C4-2B (cell line): ENCODE data around the gene MED6.

Source experiments
- H3K27ac ChIP-seq: fragments of 450-650 bp; 2 replicates; pipeline ENCODE4 v1.5.1; 2017
- ZFX ChIP-seq: fragments of 450-650 bp; IDR thresholded peaks from 2 replicates; pipeline ENCODE4 v1.6.1; 2017
- TF ChIP-seq, protein P1 (sequence below): fragments of 450-650 bp; conservative IDR thresholded peaks from 2 replicates; pipeline ENCODE4 v1.5.1; 2017; ENCODE audit warnings: mild to moderate bottlenecking

The MED6 gene

GRCh38 chr14:70567791-70568190 lies 32.7 kb downstream of the MED6 start:
- no peak for TF ChIP-seq ZFX
- TF ChIP-seq, protein P1, sequence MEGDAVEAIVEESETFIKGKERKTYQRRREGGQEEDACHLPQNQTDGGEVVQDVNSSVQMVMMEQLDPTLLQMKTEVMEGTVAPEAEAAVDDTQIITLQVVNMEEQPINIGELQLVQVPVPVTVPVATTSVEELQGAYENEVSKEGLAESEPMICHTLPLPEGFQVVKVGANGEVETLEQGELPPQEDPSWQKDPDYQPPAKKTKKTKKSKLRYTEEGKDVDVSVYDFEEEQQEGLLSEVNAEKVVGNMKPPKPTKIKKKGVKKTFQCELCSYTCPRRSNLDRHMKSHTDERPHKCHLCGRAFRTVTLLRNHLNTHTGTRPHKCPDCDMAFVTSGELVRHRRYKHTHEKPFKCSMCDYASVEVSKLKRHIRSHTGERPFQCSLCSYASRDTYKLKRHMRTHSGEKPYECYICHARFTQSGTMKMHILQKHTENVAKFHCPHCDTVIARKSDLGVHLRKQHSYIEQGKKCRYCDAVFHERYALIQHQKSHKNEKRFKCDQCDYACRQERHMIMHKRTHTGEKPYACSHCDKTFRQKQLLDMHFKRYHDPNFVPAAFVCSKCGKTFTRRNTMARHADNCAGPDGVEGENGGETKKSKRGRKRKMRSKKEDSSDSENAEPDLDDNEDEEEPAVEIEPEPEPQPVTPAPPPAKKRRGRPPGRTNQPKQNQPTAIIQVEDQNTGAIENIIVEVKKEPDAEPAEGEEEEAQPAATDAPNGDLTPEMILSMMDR = peak; percentile 81
- no peak overlapping the region for H3K27ac ChIP-seq

- TF ChIP-seq ZFX = no peak
- TF ChIP-seq, protein P1 = no peak
- H3K27ac ChIP-seq = no peak overlapping the region
Measured at GRCh38 chr14:70563869-70564268, 36.6 kb downstream of the MED6 start.

DNA sequence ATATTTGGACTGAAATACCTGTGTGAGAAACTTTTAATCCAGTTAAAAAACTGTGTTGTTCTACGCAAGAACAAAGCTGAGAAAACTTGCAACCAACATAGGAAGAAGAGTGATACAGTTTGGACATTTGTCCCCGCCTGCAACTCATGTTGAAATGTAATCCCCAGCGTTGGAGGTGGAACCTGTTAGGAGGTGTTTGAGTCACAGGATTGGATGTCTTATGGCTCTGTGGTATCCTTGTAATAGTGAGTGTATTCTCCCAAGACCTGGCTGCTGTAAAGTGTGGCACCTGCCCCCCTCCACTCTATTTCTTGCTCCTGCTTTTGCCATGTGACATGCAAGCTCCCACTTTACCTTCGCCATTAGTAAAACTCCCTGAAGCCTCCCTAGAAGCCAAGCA lies 37.0 kb downstream of the MED6 start:
- TF ChIP-seq, protein P1 = no peak
- no peak for TF ChIP-seq ZFX
- H3K27ac ChIP-seq = no peak overlapping the region

DNA sequence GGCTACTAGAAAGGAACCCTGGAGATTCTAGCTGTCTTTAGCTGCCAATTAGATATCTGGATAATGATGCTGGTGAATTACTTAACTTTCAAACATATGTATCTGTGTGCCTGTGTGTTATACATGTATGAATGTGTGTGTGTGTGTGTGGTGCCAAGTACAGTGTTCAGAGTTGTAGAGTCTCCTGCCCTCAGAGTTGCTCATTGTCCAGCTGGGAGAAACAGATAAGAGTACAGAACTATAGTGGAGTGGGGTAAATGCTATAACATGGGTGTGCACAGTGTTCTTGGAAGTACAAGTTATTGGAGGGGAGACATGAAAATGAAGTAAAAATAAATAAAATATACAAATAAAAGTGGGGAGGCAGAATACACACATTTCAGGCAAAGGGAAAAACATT lies 42.1 kb downstream of the MED6 start:
- no peak for TF ChIP-seq ZFX
- TF ChIP-seq, protein P1 = no peak
- H3K27ac ChIP-seq = no peak overlapping the region

DNA sequence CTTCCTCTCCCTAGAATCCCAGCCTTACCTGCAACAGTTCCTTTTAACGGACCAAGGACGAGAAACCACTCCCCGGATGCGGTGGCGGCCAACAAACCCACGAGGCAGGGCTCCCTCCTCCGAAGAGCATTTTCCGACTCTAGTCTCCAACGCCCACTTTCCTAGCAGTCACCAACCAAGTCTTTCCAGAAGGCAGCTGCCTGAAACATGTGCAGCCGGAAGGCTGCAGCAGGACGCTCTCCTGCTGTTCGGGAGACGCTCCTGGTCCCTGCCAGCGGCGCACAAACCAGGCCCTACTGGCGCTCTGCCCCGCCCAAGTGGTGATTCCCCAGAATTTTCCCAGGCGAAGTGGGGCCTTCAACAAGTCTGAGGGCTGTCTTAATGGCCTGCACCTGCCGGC lies 44.6 kb downstream of the MED6 start:
- no peak for TF ChIP-seq ZFX
- TF ChIP-seq, protein P1 = no peak

DNA sequence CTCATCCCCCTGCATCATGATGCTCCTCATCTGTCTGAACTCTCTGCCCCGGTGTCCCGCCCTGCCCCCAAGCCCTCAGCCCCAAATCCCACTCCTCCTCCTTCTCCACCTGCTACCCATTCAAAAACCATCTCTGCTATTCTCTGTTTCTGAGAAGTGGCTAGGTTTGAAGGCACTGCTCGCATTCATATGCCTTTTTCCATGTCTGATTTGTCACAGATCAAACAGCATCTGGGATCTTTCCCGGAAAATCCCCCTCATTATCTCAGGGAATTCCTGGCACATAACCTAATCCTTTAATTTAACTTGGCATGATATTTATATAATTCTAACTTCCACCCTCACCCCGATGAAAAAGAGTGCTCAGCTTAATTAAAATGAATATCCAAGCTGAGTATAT lies 62.4 kb downstream of the MED6 start:
- TF ChIP-seq ZFX = no peak
- TF ChIP-seq, protein P1 = no peak
- H3K27ac ChIP-seq = no peak overlapping the region

More for the DNA sequence above, 44.6 kb downstream of the MED6 start:
- H3K27ac ChIP-seq = no peak overlapping the region

DNA sequence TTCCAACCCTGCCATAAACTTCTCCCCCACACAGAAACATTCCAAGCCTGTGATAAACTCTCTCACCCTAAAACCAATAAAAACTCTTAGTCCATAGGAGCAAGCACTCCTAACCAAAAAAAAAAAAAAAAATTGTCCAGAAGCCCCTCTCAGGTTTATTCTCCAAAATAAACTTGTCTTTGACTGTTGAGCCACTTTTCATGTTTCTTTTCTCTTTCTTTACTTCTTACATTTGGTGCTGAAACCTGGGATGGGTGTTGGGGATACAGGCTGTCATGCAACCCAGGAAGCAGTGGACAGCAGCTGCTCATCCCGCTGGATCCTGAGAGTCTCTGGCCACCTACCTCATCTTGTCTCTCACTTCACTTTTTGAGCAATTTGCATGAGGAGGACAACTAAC lies 63.6 kb downstream of the MED6 start:
- H3K27ac ChIP-seq = no peak overlapping the region
- no peak for TF ChIP-seq ZFX
- TF ChIP-seq, protein P1 = no peak
